IPS-20b (cell line): ENCODE data around the gene NHLH2.

ENCODE experiments used
- H3K27ac ChIP-seq: one replicate; pipeline ENCODE4 v1.5.1; 2013; ENCODE audit warnings: low read length
- H3K27me3 ChIP-seq: 2 replicates; pipeline ENCODE4 v1.6.1; 2013; ENCODE audit warnings: mild to moderate bottlenecking, low read length, inconsistent platforms; ENCODE audit not compliant: insufficient read depth
- H3K36me3 ChIP-seq: 2 replicates; pipeline ENCODE4 v1.6.1; 2013; ENCODE audit warnings: low read depth, mild to moderate bottlenecking, inconsistent platforms, low read length, moderate library complexity; ENCODE audit not compliant: insufficient read depth
- H3K4me1 ChIP-seq: 2 replicates; pipeline ENCODE4 v1.6.1; 2013; ENCODE audit warnings: mild to moderate bottlenecking, control low read depth, inconsistent platforms, low read length, moderate library complexity; ENCODE audit not compliant: insufficient read depth
- H3K4me3 ChIP-seq: 2 replicates; pipeline ENCODE4 v1.5.1; 2013; ENCODE audit warnings: mild to moderate bottlenecking, low read length, inconsistent platforms
- H3K9ac ChIP-seq: 2 replicates; pipeline ENCODE4 v1.6.1; 2013; ENCODE audit warnings: low read depth, mild to moderate bottlenecking, inconsistent platforms, low read length, moderate library complexity
- H3K9me3 ChIP-seq: 2 replicates; pipeline ENCODE4 v1.6.1; 2013; ENCODE audit warnings: mild to moderate bottlenecking, low read depth, low read length, inconsistent platforms; ENCODE audit not compliant: insufficient read depth

The NHLH2 gene

DNA sequence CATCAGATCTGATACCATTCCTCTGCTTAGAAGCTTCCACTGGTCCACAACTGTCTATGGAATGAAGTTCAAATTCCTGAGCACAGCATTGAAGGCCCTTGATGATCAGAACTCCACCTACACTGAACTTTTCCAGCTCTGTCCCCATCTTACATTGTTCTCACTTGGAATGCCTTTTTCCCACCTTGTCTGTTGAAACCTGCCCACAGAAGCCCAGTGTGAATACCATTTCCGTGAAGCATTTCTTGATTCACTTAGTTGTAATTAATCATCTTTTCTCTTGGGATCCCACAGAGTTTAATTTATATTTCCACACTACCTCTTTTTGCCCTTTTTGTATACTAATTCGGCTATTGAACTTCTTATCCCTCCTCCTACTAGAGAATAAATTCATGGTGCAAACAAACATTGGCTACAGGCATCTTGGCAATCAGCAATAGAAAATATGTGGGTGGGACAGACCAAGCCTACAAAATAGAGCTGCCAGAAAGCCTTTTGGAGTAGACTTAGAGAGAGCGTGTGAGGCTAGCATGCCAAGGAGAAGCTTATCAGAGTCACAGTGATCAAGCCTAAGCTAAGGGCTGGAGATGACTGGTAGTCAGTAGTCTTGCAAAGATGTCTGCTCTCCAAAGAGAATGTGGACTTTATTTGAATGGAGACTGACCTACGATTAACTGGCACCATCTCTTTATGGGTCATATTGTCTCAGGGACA, 26.1 kb downstream of the NHLH2 start:
- Histone ChIP-seq H3K27ac (no peak overlapping the region), H3K9me3 (no peaks in the 10 kb centered on the region), H3K4me3 (no peak overlapping the region), H3K36me3 (no peaks in the 10 kb centered on the region), H3K27me3 (no peaks in the 10 kb centered on the region), H3K9ac (no peak overlapping the region), H3K4me1 (no peaks in the 10 kb centered on the region)

DNA sequence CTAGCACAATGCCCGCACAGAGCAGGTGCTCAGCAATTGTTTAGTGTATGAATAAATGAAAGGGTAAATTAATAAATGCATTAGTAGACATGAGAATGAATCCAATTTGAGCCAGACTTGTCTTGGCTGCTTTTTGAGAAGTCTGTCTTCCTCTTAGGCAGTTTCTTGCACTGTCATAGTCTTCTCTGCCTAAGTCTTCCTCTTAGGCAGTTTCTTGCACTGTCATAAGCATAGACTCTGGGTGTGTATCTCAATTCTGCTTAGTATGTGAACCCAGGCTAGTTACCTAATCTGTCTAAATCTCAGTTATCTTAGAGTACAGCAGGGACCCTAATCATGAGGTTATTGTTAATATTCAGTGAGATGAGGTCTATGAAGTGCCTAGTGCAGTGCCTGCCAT, 27.2 kb downstream of the NHLH2 start:
- no peaks in the 10 kb centered on the region for H3K36me3 ChIP-seq
- no peaks in the 10 kb centered on the region for H3K4me1 ChIP-seq
- H3K27me3 ChIP-seq, result no peaks in the 10 kb centered on the region
- no peaks in the 10 kb centered on the region for H3K9me3 ChIP-seq
- no peak overlapping the region for H3K4me3 ChIP-seq
- H3K27ac ChIP-seq, result no peak overlapping the region
- no peak overlapping the region for H3K9ac ChIP-seq

DNA sequence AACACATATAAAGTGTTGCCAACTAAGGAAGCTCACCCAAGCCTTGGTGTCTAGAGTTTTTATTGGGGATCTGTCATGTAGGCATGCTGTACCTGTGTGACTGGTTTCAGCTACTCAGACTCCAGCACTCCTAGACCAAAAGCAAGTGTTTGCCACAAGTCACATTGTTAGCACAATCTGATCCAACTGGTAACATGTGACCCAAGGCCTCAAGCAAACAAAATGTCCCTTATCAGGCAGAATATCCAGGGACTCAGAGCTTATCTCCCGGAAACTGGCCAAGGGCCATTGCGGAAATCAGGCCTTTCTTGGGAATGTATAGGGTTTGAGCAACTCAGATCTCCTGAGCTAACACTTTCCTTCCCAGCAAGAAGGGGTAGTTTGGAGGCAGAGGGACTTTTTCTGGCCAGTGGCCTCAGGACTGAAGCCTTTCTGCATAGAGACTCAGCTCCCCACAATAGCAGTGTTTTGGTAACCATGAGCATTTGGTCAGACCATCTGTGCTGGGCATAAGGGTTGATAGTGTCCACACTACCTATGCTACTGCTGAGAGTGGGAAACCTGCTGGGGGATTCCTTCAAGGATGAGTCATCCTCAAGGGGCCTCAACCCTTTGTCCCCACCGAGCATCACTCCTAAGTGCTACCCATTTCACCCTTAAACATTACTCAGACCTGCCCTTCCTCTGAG, 29.6 kb downstream of the NHLH2 start:
- no peaks in the 10 kb centered on the region for H3K4me1 ChIP-seq
- H3K27ac ChIP-seq, result no peak overlapping the region
- H3K27me3 ChIP-seq, result no peaks in the 10 kb centered on the region
- H3K9ac ChIP-seq, result no peak overlapping the region
- no peak overlapping the region for H3K4me3 ChIP-seq
- H3K9me3 ChIP-seq, result peaks cover 4% of the 10 kb centered on the region; the same call in 1 of the 2 replicates
- no peaks in the 10 kb centered on the region for H3K36me3 ChIP-seq

DNA sequence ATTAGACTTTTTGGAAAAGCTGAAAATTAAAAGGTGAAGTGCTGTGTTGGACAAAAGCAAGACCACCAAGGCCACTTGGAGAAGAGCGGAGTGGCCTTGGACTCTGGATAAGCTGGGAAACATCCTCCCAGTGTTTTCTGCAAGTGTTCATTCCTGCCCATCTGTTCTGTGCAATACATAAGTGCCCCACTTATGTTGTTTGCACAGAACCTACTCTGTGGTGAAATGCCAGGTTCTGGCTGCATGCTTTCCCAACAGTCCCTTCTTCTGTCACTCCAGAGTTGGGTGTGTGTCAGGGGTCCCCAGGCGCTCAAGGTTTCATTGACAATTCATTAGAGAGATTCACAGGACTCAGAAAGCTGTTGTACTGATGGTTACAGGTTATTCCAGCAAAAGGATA, 30.3 kb downstream of the NHLH2 start:
- Histone ChIP-seq H3K9ac (no peak overlapping the region), H3K36me3 (no peaks in the 10 kb centered on the region), H3K27ac (no peak overlapping the region), H3K27me3 (no peaks in the 10 kb centered on the region), H3K4me1 (no peaks in the 10 kb centered on the region), H3K4me3 (no peak overlapping the region), H3K9me3 (peaks cover 4% of the 10 kb centered on the region; the same call in 1 of the 2 replicates)

DNA sequence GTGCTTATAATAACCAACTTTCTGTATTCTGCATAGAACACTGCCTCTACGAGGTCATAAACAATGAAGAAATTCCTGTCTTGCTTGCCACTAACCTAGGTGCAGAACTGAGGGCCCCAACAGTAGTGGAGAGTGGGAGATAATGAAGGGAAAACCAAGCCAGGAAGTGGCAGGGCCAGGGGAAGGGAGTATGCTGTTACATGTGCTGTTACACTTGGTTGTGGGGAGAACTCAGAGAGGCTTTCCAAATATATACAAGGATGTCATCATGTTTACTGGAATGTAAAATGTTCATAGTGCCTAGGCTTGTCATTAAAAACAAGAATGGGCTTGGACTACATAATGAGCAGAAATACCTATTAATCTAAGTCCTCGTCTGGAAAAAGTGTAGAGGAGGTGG, 31.1 kb downstream of the NHLH2 start:
- Histone ChIP-seq H3K4me1 (no peaks in the 10 kb centered on the region), H3K27me3 (no peaks in the 10 kb centered on the region), H3K9ac (no peak overlapping the region), H3K36me3 (no peaks in the 10 kb centered on the region), H3K4me3 (no peak overlapping the region), H3K27ac (no peak overlapping the region), H3K9me3 (peaks cover 4% of the 10 kb centered on the region; the same call in 1 of the 2 replicates)

DNA sequence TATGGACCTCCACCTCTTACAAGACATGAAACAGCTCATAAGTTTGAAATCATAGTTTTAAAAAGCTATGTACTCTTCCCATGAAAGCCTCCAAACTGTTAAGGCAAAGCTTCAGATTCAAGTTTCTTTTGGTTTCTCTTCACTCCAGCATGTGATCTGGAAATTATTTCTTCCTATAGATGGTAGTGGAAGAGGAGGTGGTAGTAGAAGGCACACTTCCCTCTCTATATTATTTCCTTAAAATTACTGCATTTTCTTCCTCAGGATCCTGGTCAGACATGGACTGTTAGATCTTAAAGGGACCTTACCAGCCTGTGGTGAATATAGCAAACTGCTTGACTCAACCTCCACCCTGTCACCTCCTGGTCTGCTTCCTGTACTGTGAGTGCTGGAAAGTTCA, 31.9 kb downstream of the NHLH2 start:
- Histone ChIP-seq H3K36me3 (no peaks in the 10 kb centered on the region), H3K4me3 (no peak overlapping the region), H3K4me1 (no peaks in the 10 kb centered on the region), H3K27me3 (no peaks in the 10 kb centered on the region), H3K9ac (no peak overlapping the region), H3K27ac (no peak overlapping the region), H3K9me3 (peaks cover 4% of the 10 kb centered on the region; the same call in 1 of the 2 replicates)

DNA sequence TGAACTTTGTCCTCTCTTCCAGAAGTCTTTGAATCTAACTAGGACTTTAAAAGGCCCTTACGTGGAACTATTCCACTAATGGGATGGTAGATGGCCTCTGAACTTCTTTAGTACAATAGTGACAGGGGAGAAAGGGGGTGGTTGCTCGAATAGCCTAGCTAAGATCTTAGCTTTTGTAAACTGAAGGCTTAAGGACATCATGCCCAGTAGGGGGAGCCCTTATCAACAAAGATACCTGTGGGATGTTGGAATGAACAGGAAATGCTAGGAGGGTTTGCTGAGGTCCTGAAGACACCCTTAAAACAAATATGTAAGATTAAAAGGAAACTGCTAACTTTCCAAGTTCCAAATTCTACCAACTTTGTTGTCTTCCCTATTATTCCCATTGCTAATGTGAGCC, 33.2 kb downstream of the NHLH2 start:
- Histone ChIP-seq H3K27me3 (no peaks in the 10 kb centered on the region), H3K4me1 (no peaks in the 10 kb centered on the region)

DNA sequence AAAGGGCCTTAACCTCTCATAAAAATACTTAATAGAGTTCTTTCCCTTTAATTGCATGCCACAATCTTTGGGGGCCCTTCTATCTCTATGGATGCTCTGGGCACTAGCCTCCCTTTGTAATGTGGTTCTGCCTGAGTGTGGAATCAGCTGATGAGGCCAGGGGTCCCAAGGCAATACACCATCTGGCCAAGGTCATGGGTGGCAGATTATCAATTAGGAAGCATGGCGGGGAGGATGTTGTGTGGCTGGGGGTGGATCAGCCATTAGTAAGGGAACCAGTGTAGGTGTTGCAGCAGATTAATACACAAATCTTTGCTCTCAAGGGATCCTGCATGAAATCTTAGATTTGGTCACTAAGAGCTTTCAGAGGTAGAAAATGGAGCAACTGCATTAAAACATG, 35.3 kb downstream of the NHLH2 start:
- peaks cover 4% of the 10 kb centered on the region; the same call in 1 of the 2 replicates for H3K9me3 ChIP-seq
- H3K4me1 ChIP-seq, result no peaks in the 10 kb centered on the region
- no peaks in the 10 kb centered on the region for H3K36me3 ChIP-seq
- H3K9ac ChIP-seq, result no peak overlapping the region
- H3K27me3 ChIP-seq, result no peaks in the 10 kb centered on the region
- H3K4me3 ChIP-seq, result no peak overlapping the region
- no peak overlapping the region for H3K27ac ChIP-seq

More for the DNA sequence above, 33.2 kb downstream of the NHLH2 start:
- H3K9me3 ChIP-seq, result peaks cover 4% of the 10 kb centered on the region; the same call in 1 of the 2 replicates
- H3K36me3 ChIP-seq, result no peaks in the 10 kb centered on the region
- no peak overlapping the region for H3K27ac ChIP-seq
- H3K9ac ChIP-seq, result no peak overlapping the region
- no peak overlapping the region for H3K4me3 ChIP-seq

DNA sequence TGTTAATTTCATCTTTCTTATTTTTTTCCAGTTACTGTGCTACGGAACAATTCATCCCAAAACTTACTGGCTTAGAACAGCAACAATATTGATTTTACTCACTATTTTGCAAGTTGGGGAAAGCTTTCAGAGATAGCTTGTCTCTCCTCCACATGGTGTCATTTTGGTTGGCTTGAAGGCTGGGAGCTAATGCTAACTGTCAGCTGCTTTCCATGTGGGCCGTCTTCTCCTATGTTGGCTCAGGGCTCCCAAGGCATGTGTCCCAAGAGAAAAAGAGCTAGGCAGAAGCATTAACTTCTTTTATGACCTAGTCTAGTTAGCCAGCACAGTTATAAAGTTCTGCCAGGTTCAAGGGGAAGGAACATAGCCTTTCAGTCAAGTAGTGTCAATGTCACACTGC, 38.5 kb downstream of the NHLH2 start:
- no peak overlapping the region for H3K4me3 ChIP-seq
- H3K36me3 ChIP-seq, result no peaks in the 10 kb centered on the region
- no peaks in the 10 kb centered on the region for H3K27me3 ChIP-seq
- H3K4me1 ChIP-seq, result peaks cover 3% of the 10 kb centered on the region; the same call in 1 of the 2 replicates
- no peak overlapping the region for H3K27ac ChIP-seq
- H3K9ac ChIP-seq, result no peak overlapping the region
- H3K9me3 ChIP-seq, result peaks cover 4% of the 10 kb centered on the region; the same call in 1 of the 2 replicates

DNA sequence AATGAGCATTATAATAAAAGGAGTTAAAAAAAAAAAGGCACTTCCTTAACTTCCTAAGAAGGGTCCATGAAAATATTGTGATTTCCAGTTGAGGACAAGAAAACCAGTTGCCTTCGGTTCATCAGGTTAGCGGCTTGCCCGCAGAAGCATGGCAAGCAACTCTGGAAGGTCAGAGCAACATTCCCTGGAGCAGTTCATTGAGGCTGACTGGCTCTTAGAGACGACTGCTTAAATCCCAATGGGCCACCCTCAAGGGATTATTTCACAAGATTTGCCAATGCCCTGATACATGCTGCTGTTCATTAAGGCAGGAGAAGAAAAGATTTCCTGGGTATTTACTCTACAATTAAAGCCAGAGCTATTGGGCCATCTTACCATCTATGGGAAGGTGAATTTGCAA, 43.4 kb downstream of the NHLH2 start:
- Histone ChIP-seq H3K4me3 (no peak overlapping the region), H3K4me1 (peaks cover 27% of the 10 kb centered on the region; the same call in 1 of the 2 replicates), H3K27me3 (no peaks in the 10 kb centered on the region), H3K27ac (no peak overlapping the region), H3K36me3 (no peaks in the 10 kb centered on the region), H3K9ac (no peak overlapping the region), H3K9me3 (no peaks in the 10 kb centered on the region)

DNA sequence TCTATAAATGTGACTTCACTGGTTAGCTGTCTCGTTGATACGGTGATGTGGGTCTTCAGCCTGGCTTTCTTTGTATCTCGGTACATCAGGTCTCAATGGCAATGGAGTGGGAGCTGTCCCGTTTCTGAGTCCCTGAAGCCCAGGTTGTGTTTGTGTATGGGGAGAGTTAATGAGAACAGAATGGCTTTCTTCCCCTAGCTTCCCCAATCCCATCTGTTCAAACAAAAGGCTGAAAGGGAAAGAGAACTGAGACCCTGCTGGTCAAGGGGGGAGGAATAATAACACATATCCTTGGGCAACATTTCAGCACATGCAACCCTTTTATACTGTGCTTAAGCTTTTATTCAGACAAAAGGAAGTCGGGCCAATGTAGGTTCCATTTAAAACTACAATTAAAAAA, 44.0 kb downstream of the NHLH2 start:
- Histone ChIP-seq H3K9ac (no peak overlapping the region), H3K27me3 (no peaks in the 10 kb centered on the region), H3K36me3 (no peaks in the 10 kb centered on the region), H3K4me3 (no peak overlapping the region), H3K4me1 (peaks cover 27% of the 10 kb centered on the region; the same call in 1 of the 2 replicates), H3K9me3 (no peaks in the 10 kb centered on the region), H3K27ac (no peak overlapping the region)

DNA sequence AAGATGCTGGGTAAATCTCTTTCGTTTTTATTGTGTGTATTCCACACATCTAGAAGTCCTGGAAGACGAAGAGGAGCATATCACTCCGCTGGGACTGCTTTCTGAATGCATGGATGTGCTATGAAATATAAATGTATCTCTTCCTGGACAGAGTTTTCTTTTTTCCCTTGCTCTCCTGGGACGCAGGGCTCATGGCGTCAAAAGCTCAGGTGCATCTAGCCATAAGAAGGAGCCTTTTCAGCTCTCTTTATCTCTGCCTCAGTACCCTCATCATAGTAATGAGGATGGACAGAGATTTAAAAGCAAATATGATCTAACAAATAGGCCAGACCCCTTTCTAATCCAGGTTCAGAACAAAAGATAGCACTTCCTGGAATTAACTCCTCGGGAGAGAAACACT, 44.9 kb downstream of the NHLH2 start:
- Histone ChIP-seq H3K4me1 (peaks cover 27% of the 10 kb centered on the region; the same call in 1 of the 2 replicates), H3K27ac (no peak overlapping the region)

More for the DNA sequence above, 44.9 kb downstream of the NHLH2 start:
- H3K9ac ChIP-seq, result no peak overlapping the region
- H3K27me3 ChIP-seq, result no peaks in the 10 kb centered on the region
- no peaks in the 10 kb centered on the region for H3K9me3 ChIP-seq
- no peak overlapping the region for H3K4me3 ChIP-seq
- no peaks in the 10 kb centered on the region for H3K36me3 ChIP-seq
